Effector CD8-positive, alpha-beta T cell (primary cell): ENCODE results near the gene LTB4R2.
"Not testable (repeated sequence)": the region's sequence is repeated elsewhere in the genome, so short reads cannot be mapped to it uniquely, and the experiment has no call there.

ENCODE experiments used
- DNase-seq: peaks from one replicate; lab custom pipeline; 2025; lab: John Stamatoyannopoulos, UW

LTB4R2 gene

DNA sequence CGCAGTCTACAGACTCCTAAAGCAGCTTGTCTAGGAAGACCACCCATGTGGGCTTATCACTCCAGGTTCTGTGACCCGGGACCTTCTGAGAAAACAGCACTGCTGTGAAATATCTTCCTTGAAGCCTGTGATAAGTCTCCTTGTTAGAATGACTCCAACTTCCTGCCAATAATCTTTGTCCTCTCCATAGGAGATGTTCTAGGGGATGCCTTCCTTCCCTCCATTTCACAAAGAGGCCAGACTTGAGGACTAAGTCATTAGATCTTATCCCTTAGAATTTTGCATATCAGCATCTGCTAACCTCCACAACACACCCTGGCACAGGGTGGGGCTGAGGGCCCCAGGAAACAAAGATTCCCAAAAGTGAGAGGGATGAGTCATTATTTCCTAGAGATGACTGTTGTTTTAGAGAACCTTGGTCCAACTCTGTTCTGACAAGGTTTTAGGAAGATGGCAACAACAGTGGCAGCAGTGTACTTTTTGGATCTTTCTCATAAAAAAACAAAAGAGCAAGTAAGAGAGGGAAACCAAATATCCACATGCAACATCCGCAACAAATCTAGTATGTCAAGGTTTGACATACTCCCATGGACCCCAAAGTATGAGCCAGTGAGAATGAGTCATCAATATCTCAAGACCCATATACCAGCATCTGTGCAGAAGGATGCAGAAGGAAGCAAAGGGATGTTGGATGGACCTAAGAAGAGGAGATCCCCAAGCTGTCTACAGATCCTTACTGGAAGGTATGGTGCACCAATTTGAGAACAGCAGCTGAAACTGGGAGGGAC lies 7.4 kb downstream of the LTB4R2 start:
- DNase-seq, result no peak

DNA sequence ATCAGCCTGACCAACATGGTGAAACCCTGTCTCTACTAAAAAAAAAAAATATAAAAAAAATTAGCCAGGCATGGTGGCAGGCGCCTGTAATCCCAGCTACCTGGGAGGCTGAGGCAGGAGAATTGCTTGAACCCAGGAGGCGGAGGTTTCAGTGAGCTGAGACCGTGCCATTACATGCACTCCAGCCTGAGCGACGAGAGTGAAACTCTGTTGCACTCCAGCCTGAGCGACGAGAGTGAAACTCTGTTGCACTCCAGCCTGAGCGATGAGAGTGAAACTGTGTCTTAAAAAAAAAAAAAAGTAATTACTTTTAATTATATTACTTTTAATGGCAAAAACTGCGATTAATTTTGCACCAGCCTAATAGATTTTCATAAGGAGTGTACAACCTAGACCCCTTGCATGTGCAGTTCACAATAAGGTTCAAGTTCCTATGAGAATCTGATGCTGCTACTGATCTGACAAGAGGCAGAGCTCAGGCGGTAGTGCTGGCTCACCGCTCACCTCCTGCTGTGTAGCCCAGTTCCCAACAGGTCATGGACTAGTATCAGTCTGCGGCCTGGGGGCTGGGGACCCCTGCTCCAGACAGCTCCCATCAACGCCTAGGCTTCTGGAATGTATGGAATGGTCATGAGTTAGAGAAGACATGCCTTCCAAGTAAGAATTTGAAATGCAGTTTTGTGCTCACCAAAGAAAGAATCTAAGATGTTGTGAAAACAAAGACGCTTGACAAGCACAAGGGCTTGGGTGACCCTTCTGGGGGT lies 11.5 kb downstream of the LTB4R2 start:
- no peak for DNase-seq

GRCh38 chr14:24322672-24323071 lies 12.7 kb downstream of the LTB4R2 start:
- no peak for DNase-seq

GRCh38 chr14:24323341-24323740 lies 13.4 kb downstream of the LTB4R2 start:
- no peak for DNase-seq

GRCh38 chr14:24324024-24324423 lies 14.1 kb downstream of the LTB4R2 start:
- no peak for DNase-seq

- no peak for DNase-seq
These were observed 15.1 kb downstream of the LTB4R2 start for GRCh38 chr14:24325041-24325530.

GRCh38 chr14:24325963-24326362 lies 16.0 kb downstream of the LTB4R2 start:
- no peak for DNase-seq

GRCh38 chr14:24327303-24327702 lies 17.4 kb downstream of the LTB4R2 start:
- no peak for DNase-seq

- not testable (repeated sequence) for DNase-seq
These were observed 18.0 kb downstream of the LTB4R2 start for GRCh38 chr14:24327914-24328313.

DNA sequence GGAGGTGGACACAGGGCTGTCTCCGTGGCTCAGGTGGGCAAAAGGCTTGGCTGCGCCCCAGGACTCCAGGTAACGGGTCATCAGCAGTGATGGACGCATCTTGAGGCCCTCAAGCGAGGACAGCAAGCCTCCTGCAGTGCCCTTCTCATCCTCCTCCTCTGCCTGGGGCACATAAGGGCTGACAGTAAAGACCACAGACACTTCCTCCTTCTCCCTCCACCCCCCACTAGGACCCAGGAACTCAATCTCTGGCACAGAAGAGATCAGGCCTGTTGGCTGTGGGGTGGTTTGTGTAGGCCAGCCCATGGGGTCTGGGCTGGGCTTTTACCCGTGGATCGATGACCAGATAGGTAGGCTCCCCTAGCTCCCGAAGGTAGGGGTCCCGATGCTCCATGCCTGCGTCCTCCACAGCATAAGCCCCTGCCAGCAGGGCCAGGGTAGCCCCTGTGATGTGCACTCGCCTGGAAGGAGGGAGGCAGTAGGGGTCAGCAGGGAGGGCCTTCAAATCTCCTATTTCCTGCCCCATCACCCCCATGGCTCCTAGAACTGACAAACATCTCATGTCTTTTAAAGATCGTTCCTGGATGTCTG lies 19.2 kb downstream of the LTB4R2 start:
- no peak for DNase-seq

GRCh38 chr14:24329736-24330135 lies 19.8 kb downstream of the LTB4R2 start:
- DNase-seq, result no peak

DNA sequence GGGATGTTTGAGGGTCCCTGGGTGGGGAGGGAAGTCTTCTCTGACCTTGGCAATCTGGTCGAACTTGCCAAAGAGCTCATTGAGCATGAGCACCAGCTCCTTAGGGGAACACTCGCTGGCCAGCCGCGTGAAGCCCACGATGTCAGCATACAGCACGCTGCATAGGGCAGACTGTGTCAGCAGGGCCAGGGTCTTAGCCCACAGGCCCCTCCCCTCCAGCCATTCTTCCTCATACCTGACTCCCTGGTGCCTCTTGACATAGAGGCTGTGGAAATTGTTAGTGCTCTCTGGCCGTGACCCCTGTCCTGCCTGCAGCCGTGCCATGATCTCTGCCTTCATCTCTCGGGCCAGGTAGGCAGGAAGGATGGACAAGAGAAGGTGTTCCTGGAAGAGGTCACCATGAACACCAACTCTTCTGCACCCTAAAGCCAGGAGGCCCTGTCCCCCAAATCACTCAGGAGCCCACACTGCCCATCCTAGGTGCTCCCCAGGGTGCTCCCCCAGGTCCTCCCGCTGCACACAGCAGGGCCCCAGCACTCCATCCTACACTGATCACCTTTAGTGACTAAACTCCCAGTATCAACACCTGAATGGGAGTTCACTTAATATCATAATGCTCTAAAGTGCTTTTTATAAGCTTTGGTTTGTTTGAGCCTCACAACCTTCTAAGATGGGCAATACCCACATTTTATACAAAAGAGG lies 21.2 kb downstream of the LTB4R2 start:
- DNase-seq, result no peak

- DNase-seq, result no peak
These were observed 21.9 kb downstream of the LTB4R2 start for GRCh38 chr14:24331731-24332267.

DNA sequence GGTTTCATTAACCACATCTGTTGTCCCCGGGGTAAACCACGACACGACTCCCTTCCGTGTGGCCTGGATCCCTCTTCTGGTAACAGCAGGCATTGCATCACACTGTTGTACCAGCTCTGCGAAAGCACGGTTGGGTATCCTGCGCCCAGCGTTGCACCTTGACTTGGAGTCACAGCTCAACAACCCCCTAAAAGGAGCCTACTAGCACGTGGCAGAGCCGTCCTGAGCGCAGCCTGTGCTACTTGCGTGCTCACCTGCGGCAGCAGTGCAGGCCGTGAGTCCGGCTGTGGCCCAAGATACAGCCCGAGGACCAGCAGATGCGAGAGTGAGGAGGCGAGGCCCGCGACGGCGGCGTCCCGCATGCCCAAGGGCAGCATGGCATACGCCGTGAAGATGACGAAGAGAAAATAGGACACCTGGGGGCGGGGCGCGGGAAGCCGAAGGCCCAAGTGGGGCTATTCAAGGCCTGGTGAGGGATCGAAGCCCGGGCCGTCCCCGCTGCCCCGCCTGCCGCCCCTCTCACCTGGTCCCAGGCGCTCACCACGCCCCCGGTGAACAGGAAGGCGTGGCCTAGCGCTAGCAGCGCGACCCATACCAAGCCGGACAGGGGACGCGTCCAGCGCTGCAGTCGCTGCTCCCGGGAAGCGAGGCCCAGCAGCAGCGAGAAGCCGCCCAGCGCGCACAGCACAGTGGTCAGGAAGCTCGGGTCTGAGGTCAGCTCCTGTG lies 22.5 kb downstream of the LTB4R2 start:
- peak; percentile 70 for DNase-seq

DNA sequence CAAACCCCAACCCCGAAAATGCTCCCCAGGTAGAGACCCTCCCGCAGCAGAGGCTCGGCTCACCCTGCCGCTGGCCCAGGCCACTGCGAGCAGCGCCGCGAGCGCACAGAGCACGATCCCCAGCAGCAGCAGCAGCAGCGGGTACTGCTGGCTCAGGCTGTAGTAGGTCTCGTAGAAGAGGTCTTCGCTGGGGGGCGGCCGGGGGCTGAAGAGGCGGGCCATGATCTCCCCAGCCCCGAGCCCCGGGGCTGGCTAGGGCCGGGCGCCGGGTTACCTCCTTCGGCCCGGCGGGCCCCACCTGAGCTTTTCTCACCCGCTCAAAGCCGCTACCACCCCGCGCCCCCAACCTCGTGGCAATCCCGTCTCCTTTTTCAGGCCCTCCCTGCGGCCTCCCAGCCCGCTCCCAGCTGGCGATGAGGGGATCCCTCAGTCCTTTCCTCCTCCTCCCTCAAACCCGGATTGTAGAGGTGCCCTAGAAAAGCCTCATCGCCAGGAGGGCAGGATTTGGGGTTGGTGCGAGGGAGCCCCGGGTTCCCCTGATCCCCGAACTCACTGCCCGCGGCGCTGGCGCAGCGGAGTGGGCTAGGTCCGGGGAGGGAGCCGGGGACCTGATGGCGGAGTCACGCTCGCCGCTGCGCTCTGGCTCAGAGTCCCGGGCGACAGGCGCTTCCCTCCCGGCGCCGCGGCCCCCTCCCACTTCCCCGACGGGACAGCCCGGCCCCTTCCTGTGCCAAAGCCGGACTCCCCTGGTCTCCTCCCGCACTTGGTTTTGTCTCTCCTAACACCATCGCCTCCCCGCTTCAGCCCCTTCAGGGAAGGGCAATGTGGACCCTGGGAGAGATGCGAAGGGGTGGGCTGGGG lies 24.7 kb downstream of the LTB4R2 start, which contains the start of gene ADCY4:
Gene ADCY4 (minus strand): TSS at position 641 of the 861 bp plus-strand sequence. CDS start 419 bp downstream, at position 222.
- no peak for DNase-seq

DNA sequence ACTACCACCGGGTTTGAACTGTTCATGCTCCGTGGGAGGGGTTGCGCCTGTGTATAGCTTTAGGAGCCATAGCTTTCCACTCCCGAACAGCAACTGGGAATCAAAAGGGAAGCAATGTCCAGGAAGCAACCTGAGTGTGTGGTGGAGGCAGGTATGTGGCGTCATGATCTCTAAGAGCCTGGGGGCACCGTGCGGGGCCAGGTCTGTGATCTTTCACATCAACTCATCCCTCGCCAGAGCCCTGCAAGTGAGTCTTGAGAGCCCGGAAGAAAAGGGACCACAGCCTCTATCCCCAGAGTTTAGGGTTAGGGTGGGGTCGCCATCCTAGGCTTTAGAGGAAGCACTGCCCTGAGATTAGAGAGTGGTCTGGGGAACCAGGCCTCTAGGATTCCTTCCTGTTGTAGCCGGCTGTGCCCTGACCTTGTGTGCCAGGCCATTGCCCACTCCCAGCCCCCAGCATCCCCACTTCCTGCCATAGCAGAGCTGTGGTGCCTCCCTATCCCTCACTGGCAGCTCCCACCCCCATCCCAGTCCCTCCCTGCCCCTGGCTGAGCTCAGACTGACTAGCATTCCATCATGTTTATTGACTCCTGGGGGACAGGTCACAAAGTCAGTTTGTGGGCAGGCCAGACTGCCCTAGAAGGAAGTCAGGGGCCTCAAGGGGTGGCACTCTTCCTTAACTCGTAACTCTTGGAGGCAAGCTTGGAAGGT lies 25.7 kb downstream of the LTB4R2 start:
- no peak for DNase-seq

- DNase-seq, result no peak
These were observed 27.3 kb downstream of the LTB4R2 start for GRCh38 chr14:24337144-24337823.

DNA sequence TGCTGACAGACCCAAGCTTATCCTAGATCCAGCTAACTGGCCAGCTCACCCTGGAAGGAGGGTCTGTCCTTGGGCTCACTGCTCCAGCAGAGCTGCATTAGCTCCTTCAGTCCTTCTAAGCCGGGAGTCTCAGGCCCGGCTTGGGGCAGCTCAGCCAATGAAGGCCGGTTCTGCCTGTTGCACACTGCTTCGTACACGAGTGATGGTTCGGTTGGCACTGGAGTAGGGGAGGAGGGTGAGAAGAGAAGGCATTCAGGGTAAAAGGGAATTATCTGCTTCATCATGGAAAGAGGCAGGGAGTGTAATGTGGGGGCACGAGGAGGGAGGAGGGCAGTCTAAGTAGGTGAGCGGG lies 27.9 kb downstream of the LTB4R2 start:
- no peak for DNase-seq

DNA sequence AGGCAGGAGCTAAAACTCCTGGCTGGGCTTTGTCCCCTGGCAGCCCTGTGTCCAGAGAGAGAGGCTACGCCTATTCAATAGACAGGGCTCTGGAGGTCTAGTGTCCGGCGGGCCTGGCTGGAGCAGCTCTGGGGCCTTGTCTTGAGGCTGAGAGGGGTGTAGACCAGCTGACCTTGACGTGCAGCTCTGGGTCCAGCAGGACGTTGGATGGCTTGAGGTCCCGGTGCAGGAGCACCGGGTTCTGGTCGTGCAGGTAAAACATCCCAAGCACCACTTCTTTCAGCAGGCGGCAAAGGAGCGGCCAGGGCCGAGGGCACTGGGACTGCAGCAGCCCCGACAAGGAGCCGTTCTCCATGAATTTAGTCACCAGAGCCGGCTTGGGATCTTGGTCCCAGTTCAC lies 28.9 kb downstream of the LTB4R2 start:
- DNase-seq, result no peak
